Measurements from ENCODE around the gene GP2.

The GP2 gene

DNA sequence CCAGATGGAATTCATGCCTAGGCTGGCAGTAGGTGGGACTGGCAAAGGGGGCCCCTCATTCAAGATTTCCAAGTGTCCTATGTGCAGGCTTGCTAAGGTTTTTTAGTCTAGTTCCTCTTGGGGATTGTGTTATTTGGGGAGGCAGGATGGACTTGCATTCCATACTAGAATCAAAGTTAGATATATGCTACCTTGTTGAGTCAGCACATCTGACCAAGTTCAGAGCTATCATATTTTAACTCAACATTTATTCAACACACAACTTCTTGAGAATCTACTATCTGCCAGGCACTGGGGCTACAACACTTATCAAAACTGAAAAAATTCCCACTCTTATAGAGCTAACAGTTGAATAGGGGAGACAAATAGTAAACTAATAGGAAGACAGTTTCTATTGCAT is 6.7 kb downstream of the GP2 start:
- DNase-seq (ENCODE audit: low read depth in 2 of 2), result no peak
- TF ChIP-seq, protein P1, sequence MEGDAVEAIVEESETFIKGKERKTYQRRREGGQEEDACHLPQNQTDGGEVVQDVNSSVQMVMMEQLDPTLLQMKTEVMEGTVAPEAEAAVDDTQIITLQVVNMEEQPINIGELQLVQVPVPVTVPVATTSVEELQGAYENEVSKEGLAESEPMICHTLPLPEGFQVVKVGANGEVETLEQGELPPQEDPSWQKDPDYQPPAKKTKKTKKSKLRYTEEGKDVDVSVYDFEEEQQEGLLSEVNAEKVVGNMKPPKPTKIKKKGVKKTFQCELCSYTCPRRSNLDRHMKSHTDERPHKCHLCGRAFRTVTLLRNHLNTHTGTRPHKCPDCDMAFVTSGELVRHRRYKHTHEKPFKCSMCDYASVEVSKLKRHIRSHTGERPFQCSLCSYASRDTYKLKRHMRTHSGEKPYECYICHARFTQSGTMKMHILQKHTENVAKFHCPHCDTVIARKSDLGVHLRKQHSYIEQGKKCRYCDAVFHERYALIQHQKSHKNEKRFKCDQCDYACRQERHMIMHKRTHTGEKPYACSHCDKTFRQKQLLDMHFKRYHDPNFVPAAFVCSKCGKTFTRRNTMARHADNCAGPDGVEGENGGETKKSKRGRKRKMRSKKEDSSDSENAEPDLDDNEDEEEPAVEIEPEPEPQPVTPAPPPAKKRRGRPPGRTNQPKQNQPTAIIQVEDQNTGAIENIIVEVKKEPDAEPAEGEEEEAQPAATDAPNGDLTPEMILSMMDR (IDR thresholded peaks at IDR 0.05; ENCODE audit: low read depth, low read length), result no peak
- H3K4me3 ChIP-seq (replicated peaks in 1 of 2; ENCODE audit: low read depth in 2 of 2, low read length in 2 of 2), result no peak overlapping the region

DNA sequence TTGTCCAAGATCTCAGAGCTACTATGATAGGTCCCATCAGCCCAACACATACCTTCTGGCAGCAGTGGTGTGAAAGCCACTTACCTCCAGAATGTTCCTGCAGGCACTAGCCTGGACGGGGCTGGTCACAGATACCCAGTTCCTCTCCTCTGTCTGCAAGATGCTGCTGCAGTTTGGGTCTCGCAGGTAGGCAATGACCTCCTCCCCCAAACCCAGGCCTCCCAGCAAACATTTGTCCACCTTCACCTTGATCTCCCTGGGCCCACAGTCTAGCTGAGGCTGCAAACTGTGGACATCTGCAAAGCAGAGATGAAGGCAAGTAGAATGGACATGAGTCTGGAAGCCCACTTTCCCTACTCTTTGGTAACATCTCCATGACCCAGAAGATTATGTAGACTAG is 7.1 kb downstream of the GP2 start:
- TF ChIP-seq, protein P1 (IDR thresholded peaks at IDR 0.05; ENCODE audit: low read depth, low read length), result no peak
- no peak for DNase-seq (ENCODE audit: low read depth in 2 of 2)
- H3K4me3 ChIP-seq (replicated peaks in 1 of 2; ENCODE audit: low read depth in 2 of 2, low read length in 2 of 2), result no peak overlapping the region

DNA sequence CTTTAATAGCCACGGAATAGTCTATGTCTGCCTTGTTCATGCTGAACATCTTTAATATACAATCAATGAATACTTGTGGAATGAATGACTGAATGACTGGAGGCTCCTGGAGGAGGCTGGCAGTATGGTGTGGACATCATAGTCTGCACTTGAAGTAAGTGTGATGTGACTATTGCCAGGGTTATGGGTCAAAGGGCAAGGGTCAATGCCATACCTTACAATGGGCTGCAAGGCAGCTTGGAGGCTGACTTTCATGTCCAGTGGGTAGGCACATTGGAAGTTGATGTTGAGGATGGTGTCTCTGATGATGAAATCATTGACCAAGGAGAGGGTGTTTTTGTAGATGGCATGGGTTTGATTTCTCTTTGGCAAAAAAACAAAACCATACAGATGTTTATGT is 7.9 kb downstream of the GP2 start:
- TF ChIP-seq, protein P1 (IDR thresholded peaks at IDR 0.05; ENCODE audit: low read depth, low read length), result no peak
- DNase-seq (ENCODE audit: low read depth in 2 of 2), result no peak
- H3K4me3 ChIP-seq (replicated peaks in 1 of 2; ENCODE audit: low read depth in 2 of 2, low read length in 2 of 2), result no peak overlapping the region

DNA sequence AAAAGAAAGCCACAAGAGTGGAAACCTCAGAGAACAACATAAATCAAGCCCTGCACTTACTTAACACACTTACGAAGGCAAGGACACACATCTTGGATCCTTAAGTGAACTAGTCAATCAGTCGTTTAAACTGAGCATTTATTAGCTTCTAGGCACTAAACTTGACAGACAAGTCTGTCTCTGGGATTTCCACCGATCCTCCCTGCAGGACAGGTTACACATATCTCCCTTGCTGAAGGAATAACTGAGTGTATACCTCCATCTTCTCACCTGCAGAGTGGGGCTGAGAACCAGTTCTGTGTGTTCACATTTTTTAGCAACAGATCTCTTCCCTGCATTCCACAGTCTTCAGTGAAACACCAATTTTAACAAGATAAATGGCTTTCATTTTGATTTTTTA is 8.9 kb downstream of the GP2 start:
- TF ChIP-seq, protein P1 (IDR thresholded peaks at IDR 0.05; ENCODE audit: low read depth, low read length), result no peak
- no peak overlapping the region for H3K4me3 ChIP-seq (replicated peaks in 1 of 2; ENCODE audit: low read depth in 2 of 2, low read length in 2 of 2)
- no peak for DNase-seq (ENCODE audit: low read depth in 2 of 2)

DNA sequence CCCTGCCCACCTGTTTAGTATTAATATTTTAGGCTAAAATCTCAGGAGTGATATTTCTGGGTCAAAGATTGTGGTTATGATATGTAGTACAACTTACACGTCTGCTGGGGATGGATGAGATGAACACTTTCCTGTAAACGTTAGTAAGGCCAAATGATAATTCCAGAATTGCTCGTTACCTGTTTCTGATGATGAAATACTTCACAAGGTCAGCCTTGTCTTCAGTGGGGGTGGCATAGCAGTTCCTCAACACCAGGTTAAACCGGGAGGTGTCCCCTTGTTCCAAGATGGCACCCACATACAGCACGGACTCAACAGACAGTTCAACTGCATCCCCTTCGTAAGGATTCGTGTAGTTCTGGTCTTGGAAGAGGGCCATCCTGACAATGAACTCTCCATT is 9.3 kb downstream of the GP2 start:
- TF ChIP-seq, protein P1 (IDR thresholded peaks at IDR 0.05; ENCODE audit: low read depth, low read length), result no peak
- no peak overlapping the region for H3K4me3 ChIP-seq (replicated peaks in 1 of 2; ENCODE audit: low read depth in 2 of 2, low read length in 2 of 2)
- DNase-seq (ENCODE audit: low read depth in 2 of 2), result no peak

DNA sequence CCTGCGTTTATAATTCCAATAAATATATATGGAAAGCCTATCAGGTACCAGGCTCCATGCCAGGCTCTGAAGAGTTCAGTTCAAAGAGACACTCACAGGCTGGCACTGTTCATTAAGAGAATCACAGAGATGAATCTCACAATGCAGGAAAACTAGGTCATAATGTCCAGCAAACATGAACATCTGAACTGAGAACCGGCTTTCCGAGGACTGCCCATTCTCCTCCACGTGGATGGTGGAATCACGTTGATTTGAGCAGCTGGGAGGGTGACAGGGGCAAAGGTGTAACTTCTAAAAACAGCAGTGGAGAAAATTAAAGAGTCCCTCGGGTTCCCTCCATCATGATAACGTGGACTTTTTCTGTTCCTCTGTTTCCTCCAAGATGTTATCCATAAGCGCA is 10.2 kb downstream of the GP2 start:
- TF ChIP-seq, protein P1 (IDR thresholded peaks at IDR 0.05; ENCODE audit: low read depth, low read length), result no peak
- H3K4me3 ChIP-seq (replicated peaks in 1 of 2; ENCODE audit: low read depth in 2 of 2, low read length in 2 of 2), result no peak overlapping the region
- DNase-seq (ENCODE audit: low read depth in 2 of 2), result no peak

DNA sequence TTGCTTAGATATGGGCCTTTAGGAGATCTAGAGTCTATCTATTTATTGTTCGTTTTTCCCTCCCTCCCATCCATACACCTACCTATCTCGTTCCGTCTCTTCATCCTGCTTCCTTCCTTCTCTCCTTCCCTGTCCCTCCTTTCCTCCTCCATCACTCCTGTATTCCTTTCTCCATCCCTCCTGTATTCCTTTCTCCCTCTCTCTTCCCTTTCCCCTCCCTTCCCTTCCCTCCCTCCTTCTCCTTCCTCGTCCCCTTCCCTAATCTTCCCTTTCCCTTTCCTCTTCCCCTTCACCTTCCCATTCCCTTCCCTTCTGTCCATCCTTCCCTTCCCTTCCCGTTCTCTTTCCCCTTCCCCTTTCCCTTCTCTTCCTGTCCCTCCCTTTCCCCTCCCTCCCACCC is 10.6 kb downstream of the GP2 start:
- TF ChIP-seq, protein P1 (IDR thresholded peaks at IDR 0.05; ENCODE audit: low read depth, low read length), result no peak
- no peak for DNase-seq (ENCODE audit: low read depth in 2 of 2)
- H3K4me3 ChIP-seq (replicated peaks in 1 of 2; ENCODE audit: low read depth in 2 of 2, low read length in 2 of 2), result no peak overlapping the region

All from cardiac fibroblast (primary cell).